Renal pelvis (tissue), 4 donors: Measurements from ENCODE around the gene SLC7A4. TPM values are rescaled to one million over a fixed set of nuclear protein-coding genes. Genes with fewer than 3 reads are reported as not detected.
"Not testable (repeated sequence)": the region's sequence is repeated elsewhere in the genome, so short reads cannot be mapped to it uniquely, and the experiment has no call there.

ENCODE experiments used
- DNase-seq: peaks from one replicate; pipeline ENCODE4 v3.0.0-alpha.2; 2013
- polyA plus RNA-seq, 3 donors: library from polyadenylated mRNA; unstranded; fragments of 120-200 nt; gene quantifications; one replicate each; pipeline ENCODE4 v1.2.1, GENCODE V29; 2013; ENCODE audit not compliant: insufficient read length in 3 of 3

SLC7A4 gene
- polyA plus RNA-seq, 3 donors, result 1.5 to 1.8 (median 1.8) TPM

- no peak for DNase-seq
These were observed 10.9 kb upstream of the SLC7A4 start for GRCh38 chr22:21042978-21043859.

- DNase-seq, result no peak
These were observed 9.6 kb upstream of the SLC7A4 start for GRCh38 chr22:21041937-21042336.

- not testable (repeated sequence) for DNase-seq
These were observed 6.8 kb upstream of the SLC7A4 start for GRCh38 chr22:21039158-21039557.

GRCh38 chr22:21038405-21038804, 6.0 kb upstream of the SLC7A4 start:
- DNase-seq, result no peak

GRCh38 chr22:21034989-21035388, 2.6 kb upstream of the SLC7A4 start:
- no peak for DNase-seq

GRCh38 chr22:21033895-21034294, 1.5 kb upstream of the SLC7A4 start:
- DNase-seq, result no peak

- no peak for DNase-seq
These were observed 717 bp upstream of the SLC7A4 start for GRCh38 chr22:21032868-21033688.

- DNase-seq, result no peak
These were observed 770 bp downstream of the SLC7A4 start for GRCh38 chr22:21031545-21032036.

- no peak for DNase-seq
These were observed 1.5 kb downstream of the SLC7A4 start for GRCh38 chr22:21030621-21031544.

- DNase-seq, result no peak
These were observed 2.3 kb downstream of the SLC7A4 start for GRCh38 chr22:21030032-21030431.

- DNase-seq, result no peak
These were observed 2.8 kb downstream of the SLC7A4 start for GRCh38 chr22:21029486-21030025.

- no peak for DNase-seq
These were observed 3.8 kb downstream of the SLC7A4 start for GRCh38 chr22:21028277-21029251.

- DNase-seq, result no peak
These were observed 5.3 kb downstream of the SLC7A4 start for GRCh38 chr22:21026783-21027692.

- no peak for DNase-seq
These were observed 6.3 kb downstream of the SLC7A4 start for GRCh38 chr22:21025763-21026755.

- no peak for DNase-seq
These were observed 7.1 kb downstream of the SLC7A4 start for GRCh38 chr22:21025266-21025665.

- DNase-seq, result no peak
These were observed 9.3 kb downstream of the SLC7A4 start for GRCh38 chr22:21022955-21023614.

GRCh38 chr22:21022507-21022906, 9.9 kb downstream of the SLC7A4 start:
- no peak for DNase-seq
